OCI-LY7 (cell line): ENCODE results near the gene EPAS1. TPM values are rescaled to one million over a fixed set of nuclear protein-coding genes. Genes with fewer than 3 reads are reported as not detected.

Source experiments
- BruUV-seq: library from RNA; stranded (reverse); fragments of 400-500 nt; replicated peaks from 2 replicates; lab custom pipeline; 2021; lab: Mats Ljungman, UMichigan
- CTCF ChIA-PET: fragments of 300-600 bp; sonication (Branson Sonifier 250); formaldehyde crosslinking; loops from one replicate; lab custom pipeline; 2022; ENCODE audit warnings: antibody characterized with exemption; ENCODE audit not compliant: unreplicated experiment; lab: Charles Lee
- POLR2A ChIA-PET: fragments of 300-600 bp; sonication (Branson Sonifier 250); formaldehyde crosslinking; loops from one replicate; lab custom pipeline; 2022; ENCODE audit warnings: antibody characterized with exemption; lab: Charles Lee
- DNase-seq: peaks from one replicate; pipeline ENCODE4 v3.0.0-alpha.2; 2015; ENCODE audit warnings: low spot score
- H2AFZ ChIP-seq: fragments of 200-600 bp; sonication (generic), shearing (Covaris generic); 2 replicates; pipeline ENCODE4 v1.6.1; 2014; ENCODE audit warnings: mild to moderate bottlenecking, antibody characterized with exemption, low read length, moderate library complexity
- H3K27ac ChIP-seq: fragments of 200-600 bp; sonication (generic); 2 replicates; pipeline ENCODE4 v1.5.1; 2014; ENCODE audit warnings: mixed run types, low read depth, mild to moderate bottlenecking, moderate library complexity, low read length, inconsistent platforms; ENCODE audit not compliant: poor library complexity, severe bottlenecking
- H3K36me3 ChIP-seq: fragments of 200-600 bp; sonication (generic); 2 replicates; pipeline ENCODE4 v1.6.1; 2014; ENCODE audit warnings: mild to moderate bottlenecking, antibody characterized with exemption, low read length, moderate library complexity, mixed read lengths; ENCODE audit not compliant: insufficient read depth
- H3K4me1 ChIP-seq: fragments of 200-600 bp; sonication (generic); 2 replicates; pipeline ENCODE4 v1.5.1; 2014; ENCODE audit warnings: mild to moderate bottlenecking, low read length; ENCODE audit not compliant: insufficient read depth, poor library complexity, severe bottlenecking
- H3K4me2 ChIP-seq: fragments of 200-600 bp; sonication (generic); 2 replicates; pipeline ENCODE4 v1.6.1; 2014; ENCODE audit warnings: mild to moderate bottlenecking, low read length
- H3K4me3 ChIP-seq: fragments of 200-600 bp; sonication (generic); 2 replicates; pipeline ENCODE4 v1.5.1; 2014; ENCODE audit warnings: mild to moderate bottlenecking, low read depth, low read length; ENCODE audit not compliant: poor library complexity, severe bottlenecking
- H3K79me2 ChIP-seq: fragments of 200-600 bp; sonication (generic); 2 replicates; pipeline ENCODE4 v1.6.1; 2016; ENCODE audit warnings: low read depth, mild to moderate bottlenecking, low read length, moderate library complexity, mixed read lengths; ENCODE audit not compliant: insufficient read depth
- H3K9me2 ChIP-seq: fragments of 200-600 bp; sonication (generic); 2 replicates; pipeline ENCODE4 v1.6.1; 2016; ENCODE audit warnings: mild to moderate bottlenecking, low read length, mixed read lengths; ENCODE audit not compliant: insufficient read depth
- H3K9me3 ChIP-seq: fragments of 200-600 bp; sonication (generic); 2 replicates; pipeline ENCODE4 v1.6.1; 2014; ENCODE audit warnings: mild to moderate bottlenecking, mixed run types, low read length, mixed read lengths
- H4K20me1 ChIP-seq: fragments of 200-600 bp; sonication (generic); 2 replicates; pipeline ENCODE4 v1.6.1; 2014; ENCODE audit warnings: mild to moderate bottlenecking, antibody characterized with exemption, low read length, moderate library complexity, mixed read lengths; ENCODE audit not compliant: insufficient read depth
- EZH2phosphoT487 ChIP-seq: fragments of 200-600 bp; sonication (generic); IDR thresholded peaks from 2 replicates; pipeline ENCODE4 v1.6.1; 2018; ENCODE audit warnings: low read depth, borderline replicate concordance, mild to moderate bottlenecking, mixed run types, antibody characterized with exemption, low read length, moderate library complexity, mixed read lengths
- intact Hi-C: fragments of 100-400 bp; cut with micrococcal nuclease; formaldehyde crosslinking; loops from one replicate; pipeline ENCODE4 v1.10.0; 2022; ENCODE audit not compliant: unreplicated experiment
- total RNA-seq, 2 experiments: library from RNA; depleted of rRNA in 1 of 2; stranded (reverse); fragments of >200 nt in 1 of 2; shearing (Covaris generic) in 1 of 2; gene quantifications; 2 replicates each; pipeline ENCODE4 v1.2.3, GENCODE V29; 2014 to 2022
- TF ChIP-seq, protein P1 (sequence below): fragments of 200-600 bp; sonication (generic); conservative IDR thresholded peaks from 2 replicates; pipeline ENCODE4 v1.5.1; 2014; ENCODE audit warnings: mild to moderate bottlenecking, antibody characterized with exemption, low read length, moderate library complexity, mixed read lengths

EPAS1 gene
- total RNA-seq, 2 experiments from 2014 or later, result 0.74 TPM; not detected in 1

- Histone ChIP-seq H3K4me1 (no peaks in the 10 kb centered on the region), H3K4me3 (no peak overlapping the region), H3K4me2 (no peak overlapping the region), H3K79me2 (no peaks in the 10 kb centered on the region), H3K27ac (no peak overlapping the region), H3K9me3 (no peaks in the 10 kb centered on the region), H3K36me3 (no peaks in the 10 kb centered on the region), H2AFZ (no peak overlapping the region), H3K9me2 (no peaks in the 10 kb centered on the region), H4K20me1 (no peaks in the 10 kb centered on the region)
- DNase-seq, result no peak
- intact Hi-C loops, result no loop called here
- CTCF ChIA-PET, result no interaction called here
- TF ChIP-seq, protein P1, sequence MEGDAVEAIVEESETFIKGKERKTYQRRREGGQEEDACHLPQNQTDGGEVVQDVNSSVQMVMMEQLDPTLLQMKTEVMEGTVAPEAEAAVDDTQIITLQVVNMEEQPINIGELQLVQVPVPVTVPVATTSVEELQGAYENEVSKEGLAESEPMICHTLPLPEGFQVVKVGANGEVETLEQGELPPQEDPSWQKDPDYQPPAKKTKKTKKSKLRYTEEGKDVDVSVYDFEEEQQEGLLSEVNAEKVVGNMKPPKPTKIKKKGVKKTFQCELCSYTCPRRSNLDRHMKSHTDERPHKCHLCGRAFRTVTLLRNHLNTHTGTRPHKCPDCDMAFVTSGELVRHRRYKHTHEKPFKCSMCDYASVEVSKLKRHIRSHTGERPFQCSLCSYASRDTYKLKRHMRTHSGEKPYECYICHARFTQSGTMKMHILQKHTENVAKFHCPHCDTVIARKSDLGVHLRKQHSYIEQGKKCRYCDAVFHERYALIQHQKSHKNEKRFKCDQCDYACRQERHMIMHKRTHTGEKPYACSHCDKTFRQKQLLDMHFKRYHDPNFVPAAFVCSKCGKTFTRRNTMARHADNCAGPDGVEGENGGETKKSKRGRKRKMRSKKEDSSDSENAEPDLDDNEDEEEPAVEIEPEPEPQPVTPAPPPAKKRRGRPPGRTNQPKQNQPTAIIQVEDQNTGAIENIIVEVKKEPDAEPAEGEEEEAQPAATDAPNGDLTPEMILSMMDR, result no peak
- TF ChIP-seq EZH2phosphoT487, result no peak
- POLR2A ChIA-PET, result no interaction called here
- BruUV-seq, result no TSS peak
These were observed 10.9 kb downstream of the EPAS1 start for GRCh38 chr2:46308081-46308480.

- H3K9me2 ChIP-seq, result no peaks in the 10 kb centered on the region
- DNase-seq, result no peak
- intact Hi-C loops, result no loop called here
- H3K9me3 ChIP-seq, result no peaks in the 10 kb centered on the region
- H4K20me1 ChIP-seq, result no peaks in the 10 kb centered on the region
- no peak overlapping the region for H3K4me2 ChIP-seq
- BruUV-seq, result no TSS peak
- TF ChIP-seq, protein P1, result no peak
- no peak for TF ChIP-seq EZH2phosphoT487
- H2AFZ ChIP-seq, result no peak overlapping the region
- CTCF ChIA-PET, result no interaction called here
- no peak overlapping the region for H3K4me3 ChIP-seq
- no peaks in the 10 kb centered on the region for H3K4me1 ChIP-seq
- H3K79me2 ChIP-seq, result no peaks in the 10 kb centered on the region
- POLR2A ChIA-PET, result no interaction called here
- no peak overlapping the region for H3K27ac ChIP-seq
- no peaks in the 10 kb centered on the region for H3K36me3 ChIP-seq
These were observed 11.4 kb downstream of the EPAS1 start for GRCh38 chr2:46308629-46309028.

GRCh38 chr2:46309052-46309953 lies 12.1 kb downstream of the EPAS1 start:
- H4K20me1 ChIP-seq, result no peaks in the 10 kb centered on the region
- no peak overlapping the region for H3K27ac ChIP-seq
- H3K36me3 ChIP-seq, result no peaks in the 10 kb centered on the region
- H2AFZ ChIP-seq, result no peak overlapping the region
- no peaks in the 10 kb centered on the region for H3K9me2 ChIP-seq
- no peaks in the 10 kb centered on the region for H3K4me1 ChIP-seq
- no peaks in the 10 kb centered on the region for H3K79me2 ChIP-seq
- no TSS peak for BruUV-seq
- H3K4me3 ChIP-seq, result no peak overlapping the region
- ChIA-PET POLR2A (no interaction called here), CTCF (no interaction called here)
- no peak overlapping the region for H3K4me2 ChIP-seq
- intact Hi-C loops, result no loop called here
- TF ChIP-seq, protein P1, result no peak
- no peak for TF ChIP-seq EZH2phosphoT487
- H3K9me3 ChIP-seq, result no peaks in the 10 kb centered on the region
- no peak for DNase-seq
